Left colon (tissue), 2 donors: Measurements from ENCODE around the gene PLEKHA6. TPM values are rescaled to one million over a fixed set of nuclear protein-coding genes. Genes with fewer than 3 reads are reported as not detected.

Experiments used
- ATAC-seq: fragments of 200-7000 bp; cut with Tn5 transposase; one replicate; pipeline ENCODE4 v1.9.1; 2020; ENCODE audit warnings: mild to moderate bottlenecking, moderate library complexity
- DNase-seq, 2 donors: peaks; one replicate each; pipeline ENCODE4 v3.0.0-alpha.2; 2020
- intact Hi-C, 2 donors: fragments of 100-400 bp; cut with DNase I in 1 of 2; cut with micrococcal nuclease in 1 of 2; formaldehyde crosslinking; loops; one replicate each; pipeline versions ENCODE4 v1.11.2 to v1.14.0; 2022; cut with DNase I, micrococcal nuclease
- total RNA-seq, 2 donors: library from RNA; stranded (reverse); fragmentation: NEBNext Ultra II Directional; extraction: Animal tissue kit (Norgen Biotek cat#: 25700); gene quantifications; one replicate each; pipeline ENCODE4 v1.2.1, GENCODE V29; 2021
- donor health status: DM: no; HTN: no; CAD: no.
- donor health status: DM: yes; HTN: yes; CAD: no.

The PLEKHA6 gene
- total RNA-seq, 2 donors from 2014 or later, result 110 to 131 TPM

DNA sequence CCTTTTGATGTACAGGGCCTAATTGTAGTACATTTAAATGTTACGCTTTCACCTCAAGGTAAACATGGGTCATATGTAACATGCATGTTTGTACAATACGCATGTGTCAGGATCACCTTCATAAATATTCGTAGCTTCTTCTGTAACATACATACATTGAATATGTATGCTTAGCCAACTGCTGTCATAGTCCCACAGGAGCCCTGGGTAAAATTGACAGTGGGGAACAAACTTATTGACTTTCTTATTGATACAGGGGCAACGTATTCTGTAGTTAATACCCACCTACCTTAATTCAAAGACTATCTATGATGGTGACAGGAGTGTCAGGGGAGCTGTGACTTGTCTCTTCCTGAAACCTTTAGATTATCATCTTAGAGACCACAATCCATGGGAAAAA, 189.9 kb downstream of the PLEKHA6 start:
- ATAC-seq (no peak), DNase-seq (no peak)
- intact Hi-C loops, result loop anchor here in 1 of 2 donors (10.0 kb wide), 1 partner anchor 195 kb away; no protein-coding TSS in a partner anchor

Other genes starting within 250 kb of the PLEKHA6 start
- 1 to 10 TPM; 1.6 to 1.7 TPM for gene ETNK2, start 207.9 kb downstream of the PLEKHA6 start, total RNA-seq
- under 1 TPM; 0.18 to 0.59 TPM for gene REN, start 193.6 kb downstream of the PLEKHA6 start, total RNA-seq
- gene KISS1, start 163.4 kb downstream of the PLEKHA6 start, total RNA-seq, result under 1 TPM in 1 of 2 donors, not detected in 1; 0.49 TPM
- 1 to 10 TPM; 5.3 to 6.5 TPM for gene GOLT1A, start 145.9 kb downstream of the PLEKHA6 start, total RNA-seq
- 10 to 100 TPM; 61.4 to 72.2 TPM for gene PPP1R15B, start 51.9 kb upstream of the PLEKHA6 start, total RNA-seq
- gene PIK3C2B, start 134.9 kb upstream of the PLEKHA6 start, total RNA-seq, result 10 to 100 TPM; 78.5 to 82.0 TPM
- gene MDM4, start 156.5 kb upstream of the PLEKHA6 start, total RNA-seq, result 10 to 100 TPM; 47.8 to 64.2 TPM